HepG2 (cell line): ENCODE results near the gene FKBP9. TPM values are rescaled to one million over a fixed set of nuclear protein-coding genes. Genes with fewer than 3 reads are reported as not detected.

Experiments used
- ARID5B ChIP-seq: IDR thresholded peaks from 2 replicates; pipeline ENCODE4 v1.4.0; 2020; ENCODE audit warnings: mild to moderate bottlenecking, missing genetic modification reagents
- FOXJ3 ChIP-seq: sonication (generic); formaldehyde crosslinking; IDR thresholded peaks from 2 replicates; pipeline ENCODE4 v1.4.0; 2020; ENCODE audit warnings: missing genetic modification reagents, mild to moderate bottlenecking, borderline replicate concordance
- MIER2 ChIP-seq: IDR thresholded peaks from 2 replicates; pipeline ENCODE4 v1.6.1; 2016; ENCODE audit warnings: missing biosample characterization, missing genetic modification reagents
- PPARG ChIP-seq: conservative IDR thresholded peaks from 2 replicates; pipeline ENCODE4 v1.6.1; 2016; ENCODE audit warnings: missing biosample characterization, missing genetic modification reagents
- SP4 ChIP-seq: sonication (generic); formaldehyde crosslinking; IDR thresholded peaks from 2 replicates; pipeline ENCODE4 v1.8.1; 2023; ENCODE audit warnings: mild to moderate bottlenecking, missing genetic modification reagents
- SP5 ChIP-seq: IDR thresholded peaks from 2 replicates; pipeline ENCODE4 v1.6.1; 2016; ENCODE audit warnings: low read depth, borderline replicate concordance
- TFE3 ChIP-seq: IDR thresholded peaks from 2 replicates; pipeline ENCODE4 v1.6.1; 2016
- TRIM24 ChIP-seq: sonication (generic); formaldehyde crosslinking; IDR thresholded peaks from 2 replicates; pipeline ENCODE4 v1.8.0; 2022; ENCODE audit warnings: mild to moderate bottlenecking, missing genetic modification reagents
- ZFP36L1 ChIP-seq: sonication (generic); formaldehyde crosslinking; IDR thresholded peaks from 2 replicates; pipeline ENCODE4 v1.8.0; 2022; ENCODE audit warnings: mild to moderate bottlenecking, missing genetic modification reagents, moderate library complexity
- ZNF276 ChIP-seq: sonication (generic); formaldehyde crosslinking; IDR thresholded peaks from 2 replicates; pipeline ENCODE4 v1.4.0; 2020; ENCODE audit warnings: mild to moderate bottlenecking, low read depth, missing genetic modification reagents
- ZNF414 ChIP-seq: sonication (generic); formaldehyde crosslinking; IDR thresholded peaks from 2 replicates; pipeline ENCODE4 v1.5.0; 2020; ENCODE audit warnings: missing genetic modification reagents
- ZNF468 ChIP-seq: sonication (generic); formaldehyde crosslinking; IDR thresholded peaks from 2 replicates; pipeline ENCODE4 v1.8.0; 2022; ENCODE audit warnings: mild to moderate bottlenecking, moderate library complexity, missing genetic modification reagents
- ZNF513 ChIP-seq: sonication (generic); formaldehyde crosslinking; conservative IDR thresholded peaks from 2 replicates; pipeline ENCODE4 v1.5.0; 2020; ENCODE audit warnings: missing genetic modification reagents
- ZNF597 ChIP-seq: sonication (generic); formaldehyde crosslinking; IDR thresholded peaks from 2 replicates; pipeline ENCODE4 v1.5.0; 2020; ENCODE audit warnings: missing genetic modification reagents
- ZNF670 ChIP-seq: sonication (generic); formaldehyde crosslinking; IDR thresholded peaks from 2 replicates; pipeline ENCODE4 v1.8.0; 2022; ENCODE audit warnings: mild to moderate bottlenecking, missing genetic modification reagents, borderline replicate concordance
- ZNF775 ChIP-seq: sonication (generic); formaldehyde crosslinking; IDR thresholded peaks from 2 replicates; pipeline ENCODE4 v1.4.0; 2020; ENCODE audit warnings: missing genetic modification reagents, mild to moderate bottlenecking, moderate library complexity, borderline replicate concordance
- ZNF850 ChIP-seq: sonication (generic); formaldehyde crosslinking; conservative IDR thresholded peaks from 2 replicates; pipeline ENCODE4 v1.9.0; 2021; ENCODE audit warnings: mild to moderate bottlenecking, missing genetic modification reagents
- ZSCAN25 ChIP-seq: sonication (generic); formaldehyde crosslinking; IDR thresholded peaks from 2 replicates; pipeline ENCODE4 v1.8.0; 2022; ENCODE audit warnings: mild to moderate bottlenecking, missing genetic modification reagents
- polyA plus RNA-seq, 8 experiments: library from polyadenylated mRNA; depleted of rRNA in 3 of 8; stranded (reverse) in 7 of 8; unstranded in 1 of 8; fragments of >200 nt; fragmentation: Illumina TruSeq in 4 of 8; extraction: Trizol in 4 of 8; gene quantifications; 2 replicates each; pipeline versions ENCODE4 v1.2.1 to v1.2.3, GENCODE V29; 2011 to 2016; ENCODE audit warnings: low read depth in 4 of 8, missing spikeins in 1 of 8, mixed read lengths in 1 of 8; ENCODE audit not compliant: insufficient read depth in 1 of 8
- total RNA-seq, 5 experiments: library from RNA; depleted of rRNA; stranded (reverse); fragments of >200 nt; fragmentation: Illumina TruSeq; extraction: Trizol; gene quantifications; 2 replicates each; pipeline ENCODE4 v1.2.3, GENCODE V29; 2016; ENCODE audit warnings: low read depth in 1 of 5

FKBP9 gene
- total and polyA plus RNA-seq, 2 of the 13 experiments (the other 11 are each of a cell fraction or from before 2014, with no cell fraction given) = 34.0 to 41.5 TPM

- TF ChIP-seq SP5 (CRISPR knock-in tag) (peak; percentile 90), ZNF513 (CRISPR knock-in tag) (peak; percentile 43; the same call in 1 of the 2 replicates), ZSCAN25 (CRISPR knock-in tag) (no peak; the same call in 1 of the 2 replicates), MIER2 (CRISPR knock-in tag) (no peak), ZNF276 (CRISPR knock-in tag) (0 out of 2 replicates have a peak, but pooled peaks have one; percentile 75), PPARG (CRISPR knock-in tag) (no peak), ZNF597 (CRISPR knock-in tag) (no peak), ZNF670 (CRISPR knock-in tag) (no peak; the same call in 1 of the 2 replicates), ARID5B (CRISPR knock-in tag) (peak; percentile 66; the same call in 1 of the 2 replicates), ZNF414 (CRISPR knock-in tag) (peak; percentile 92; the same call in 1 of the 2 replicates), ZNF850 (CRISPR knock-in tag) (no peak), FOXJ3 (CRISPR knock-in tag) (no peak), ZNF468 (CRISPR knock-in tag) (no peak), TRIM24 (CRISPR knock-in tag) (no peak), SP4 (CRISPR knock-in tag) (peak; percentile 69; the same call in 1 of the 2 replicates), ZNF775 (CRISPR knock-in tag) (no peak), TFE3 (CRISPR knock-in tag) (peak; percentile 56; the same call in 1 of the 2 replicates), ZFP36L1 (CRISPR knock-in tag) (peak; percentile 54; the same call in 1 of the 2 replicates)
Measured at GRCh38 chr7:32957326-32958045, at the start of gene FKBP9 (continued).
